Cortex of kidney (tissue), 1 donor: ENCODE results near the gene ODAM.
"Not testable (repeated sequence)": the region's sequence is repeated elsewhere in the genome, so short reads cannot be mapped to it uniquely, and the experiment has no call there.

Experiments used
- DNase-seq: peaks from one replicate; lab custom pipeline; 2025; lab: John Stamatoyannopoulos, UW

The ODAM gene

DNA sequence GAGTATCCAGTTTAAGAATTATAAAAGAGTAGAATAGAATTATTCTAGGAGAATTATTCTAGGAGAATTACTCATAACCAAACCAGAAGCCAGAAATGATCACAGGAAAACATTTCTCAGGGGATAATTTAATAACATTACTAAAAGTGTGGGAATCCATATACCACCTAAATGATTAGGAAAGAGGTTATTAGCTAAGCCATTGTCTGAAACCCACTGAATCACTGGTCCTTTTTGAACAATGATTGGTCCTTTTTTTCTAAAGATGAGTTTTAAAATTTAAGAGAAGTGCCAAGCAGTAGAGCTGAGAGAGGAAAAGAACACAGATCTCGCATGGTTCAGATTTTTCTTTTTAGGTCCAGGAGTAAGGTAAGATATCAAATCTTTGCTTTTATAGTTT lies at the start of gene ODAM:
TSS of gene ODAM (plus strand) at position 301 of the 400 bp plus-strand sequence. CDS start 819 bp downstream, outside the sequence.
- no peak for DNase-seq

- no peak for DNase-seq
Measured at GRCh38 chr4:70151271-70151670, 44.3 kb upstream of the ODAM start.

DNA sequence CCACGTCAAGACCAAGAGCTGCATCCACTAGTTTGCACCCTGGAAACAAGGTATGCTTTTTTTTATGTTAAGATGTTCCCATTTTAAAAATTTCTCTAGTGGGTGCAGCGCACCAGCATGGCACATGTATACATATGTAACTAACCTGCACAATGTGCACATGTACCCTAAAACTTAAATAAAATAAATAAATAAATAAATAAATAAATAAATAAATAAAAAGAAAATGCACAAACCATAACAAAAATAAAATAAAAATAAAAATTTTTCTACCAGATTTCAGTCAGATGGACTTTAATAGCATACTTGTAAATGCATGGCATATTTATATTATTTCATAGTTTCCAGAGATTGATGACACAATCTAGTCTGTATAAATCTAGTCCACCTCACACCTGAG lies 43.4 kb upstream of the ODAM start:
- DNase-seq, result no peak

DNA sequence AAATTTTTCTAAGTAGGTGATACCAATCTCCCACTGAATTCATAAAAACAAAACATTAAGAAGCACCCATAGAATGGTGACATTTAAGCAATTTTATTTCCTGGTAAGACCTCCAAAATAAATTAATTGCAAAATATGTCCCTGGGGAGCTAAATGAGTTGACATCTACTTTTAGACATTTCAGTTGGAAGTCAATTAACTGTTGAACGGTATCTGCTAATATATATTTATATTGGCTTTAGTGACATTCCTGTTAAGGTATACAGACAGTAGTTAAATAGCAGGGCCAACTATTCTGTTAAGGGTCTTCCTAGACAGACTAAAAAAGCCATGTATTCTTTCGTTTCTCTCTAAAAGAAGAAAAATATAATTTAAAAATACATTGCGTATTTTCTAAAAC lies 41.6 kb upstream of the ODAM start, which contains the start of gene PRR27:
TSS of gene PRR27 (plus strand) at position 301 of the 400 bp plus-strand sequence. CDS start 139 bp downstream, outside the sequence.
- no peak for DNase-seq

DNA sequence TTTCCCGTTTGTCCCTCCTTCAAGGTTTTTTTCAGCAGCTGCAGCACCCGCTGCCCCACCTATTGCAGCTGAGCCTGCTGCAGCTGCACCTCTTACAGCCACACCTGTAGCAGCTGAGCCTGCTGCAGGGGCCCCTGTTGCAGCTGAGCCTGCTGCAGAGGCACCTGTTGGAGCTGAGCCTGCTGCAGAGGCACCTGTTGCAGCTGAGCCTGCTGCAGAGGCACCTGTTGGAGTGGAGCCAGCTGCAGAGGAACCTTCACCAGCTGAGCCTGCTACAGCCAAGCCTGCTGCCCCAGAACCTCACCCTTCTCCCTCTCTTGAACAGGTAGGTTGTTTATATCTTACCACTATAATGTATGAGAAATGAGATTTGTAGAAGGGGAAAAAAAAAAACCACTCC lies 36.9 kb upstream of the ODAM start:
- DNase-seq, result no peak

- DNase-seq, result no peak
Measured at GRCh38 chr4:70177090-70177489, 18.4 kb upstream of the ODAM start.

DNA sequence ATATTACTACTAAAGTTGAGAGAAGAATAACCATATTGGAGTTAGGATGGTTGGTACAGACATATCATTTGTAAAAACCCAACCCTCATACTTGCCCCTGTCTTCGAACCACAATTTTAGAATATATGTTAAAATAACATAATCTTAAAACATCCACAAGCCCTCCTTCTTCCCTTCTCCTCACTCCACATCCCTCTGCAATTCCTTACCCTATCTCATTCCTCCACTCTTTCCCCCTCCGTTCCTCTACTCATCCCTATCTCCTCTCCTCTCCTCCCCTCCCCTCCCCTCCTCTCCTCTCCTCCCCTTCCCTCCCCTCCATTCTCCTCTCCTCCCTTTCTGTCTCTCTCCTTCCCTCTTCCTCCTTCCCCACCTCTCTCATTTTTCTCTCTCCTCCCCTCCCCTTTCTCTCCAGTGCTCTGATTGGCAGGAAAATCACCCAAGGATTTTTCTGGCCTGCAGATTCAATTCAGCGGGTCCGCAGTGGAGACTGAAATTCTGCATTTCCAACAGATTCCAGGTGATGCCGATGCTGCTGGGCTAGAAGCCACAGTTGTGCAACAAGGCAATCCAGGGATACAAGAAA lies 17.4 kb upstream of the ODAM start:
- no peak for DNase-seq

GRCh38 chr4:70179811-70180210 lies 15.7 kb upstream of the ODAM start:
- DNase-seq, result no peak

- no peak for DNase-seq
Measured at GRCh38 chr4:70181864-70182263, 13.7 kb upstream of the ODAM start.

DNA sequence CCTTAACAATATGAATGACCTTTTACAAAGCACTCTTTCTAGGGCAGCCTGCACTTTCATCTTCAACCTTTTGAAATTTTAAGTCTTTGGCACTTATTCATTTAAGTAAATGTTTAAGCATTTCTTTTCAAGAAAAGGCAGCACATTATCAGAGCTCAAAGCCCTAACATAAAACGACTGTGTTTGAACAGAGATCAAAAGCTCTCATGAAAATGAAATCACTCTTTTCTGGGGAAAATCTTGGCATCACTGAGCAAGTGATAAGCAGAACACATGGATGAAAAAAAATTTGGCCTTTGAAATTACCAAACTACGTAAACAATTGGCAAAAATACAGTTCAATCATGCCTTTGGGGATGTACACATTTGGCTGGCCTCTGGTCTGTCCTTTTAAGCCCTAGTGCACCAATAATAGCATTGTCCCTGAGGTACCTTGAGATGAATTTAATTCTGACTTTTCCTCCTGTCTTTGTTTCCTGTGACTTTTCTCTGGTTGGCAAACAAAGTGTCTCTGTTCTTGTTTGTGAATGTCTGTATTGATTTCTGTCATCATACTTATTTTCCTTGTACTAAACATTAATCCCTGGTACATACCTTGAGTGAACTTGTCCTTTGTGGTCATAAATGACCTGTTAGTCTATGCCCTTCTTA lies 12.9 kb upstream of the ODAM start:
- no peak for DNase-seq

GRCh38 chr4:70183168-70183939 lies 12.2 kb upstream of the ODAM start:
- no peak for DNase-seq

GRCh38 chr4:70183940-70184246 lies 11.6 kb upstream of the ODAM start:
- DNase-seq, result no peak

- no peak for DNase-seq
Measured at GRCh38 chr4:70187216-70187615, 8.3 kb upstream of the ODAM start.

DNA sequence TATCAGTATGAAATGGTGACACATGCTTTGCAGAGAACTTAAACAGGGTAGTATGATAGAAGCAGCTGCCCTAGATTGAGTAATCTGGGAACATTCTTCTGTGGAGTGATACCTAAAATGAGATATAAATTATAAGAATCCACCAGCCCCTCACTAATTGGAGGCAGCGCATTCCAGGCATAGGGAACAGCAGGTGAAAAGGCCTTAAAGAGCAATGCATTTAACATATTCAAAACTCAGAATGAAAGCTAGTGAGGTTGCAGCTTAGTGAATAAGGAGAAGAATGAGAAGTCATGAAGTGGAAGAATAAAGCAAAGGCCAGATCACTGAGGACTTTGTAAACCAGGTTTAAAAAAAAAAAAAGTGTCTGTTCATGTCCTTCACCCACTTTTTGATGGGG lies 4.9 kb upstream of the ODAM start:
- DNase-seq, result no peak

DNA sequence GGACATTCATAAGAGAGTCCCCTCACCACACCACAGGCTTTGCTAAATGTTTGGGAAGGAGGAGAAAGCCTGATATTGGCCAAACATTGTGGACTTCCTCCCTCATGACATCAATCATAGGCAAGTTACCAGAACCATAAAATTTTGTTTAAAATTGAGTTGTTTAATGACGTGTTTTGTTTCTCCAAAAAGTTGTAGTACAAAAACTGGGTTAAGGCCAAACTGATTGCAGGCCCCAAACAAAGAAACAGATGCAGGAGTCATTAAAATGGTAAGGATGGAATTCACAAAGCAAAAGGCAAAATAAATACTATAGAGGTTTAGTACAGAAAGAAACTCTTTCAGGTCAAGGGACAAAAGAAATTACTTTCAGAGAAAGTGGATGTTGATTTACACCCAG lies 3.9 kb upstream of the ODAM start:
- no peak for DNase-seq

DNA sequence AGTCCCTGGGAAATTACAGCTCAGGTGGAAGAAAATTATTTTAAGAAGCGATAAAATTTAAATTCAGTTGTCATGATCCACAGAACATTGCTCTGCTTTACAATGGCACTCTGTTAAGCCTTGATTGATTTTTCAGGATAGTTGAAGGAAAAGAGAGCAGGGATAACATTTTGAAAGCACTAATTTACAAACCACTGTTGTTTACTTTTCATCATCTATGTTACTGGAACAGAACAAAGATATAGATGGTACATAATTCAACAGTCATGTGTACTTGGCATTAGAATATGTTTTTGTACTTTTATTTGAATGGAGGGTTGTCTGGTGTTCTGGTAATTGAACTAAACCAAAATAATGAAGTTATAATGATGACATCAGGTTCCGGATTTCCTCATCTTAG lies 2.6 kb upstream of the ODAM start:
- DNase-seq, result no peak

DNA sequence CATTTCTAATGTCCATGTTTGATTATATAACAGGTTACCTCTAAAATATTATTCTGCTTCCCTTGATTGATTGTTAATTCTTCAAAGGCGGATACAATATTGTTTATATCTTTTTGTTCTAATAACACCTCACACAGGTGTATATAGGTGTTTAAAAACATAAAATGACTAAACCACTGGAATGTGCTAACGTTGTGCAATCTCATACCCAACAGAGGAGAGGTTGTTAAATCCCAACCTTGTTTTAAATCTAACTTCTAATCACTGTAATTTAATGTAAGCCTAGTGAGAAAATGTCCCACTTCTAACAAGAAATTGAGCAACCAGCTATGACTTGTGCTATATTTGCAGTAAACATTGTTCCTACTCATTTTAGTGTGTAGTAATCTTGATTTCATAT lies 1.3 kb downstream of the ODAM start:
- no peak for DNase-seq

- DNase-seq, result no peak
Measured at GRCh38 chr4:70197842-70198241, 2.3 kb downstream of the ODAM start.

DNA sequence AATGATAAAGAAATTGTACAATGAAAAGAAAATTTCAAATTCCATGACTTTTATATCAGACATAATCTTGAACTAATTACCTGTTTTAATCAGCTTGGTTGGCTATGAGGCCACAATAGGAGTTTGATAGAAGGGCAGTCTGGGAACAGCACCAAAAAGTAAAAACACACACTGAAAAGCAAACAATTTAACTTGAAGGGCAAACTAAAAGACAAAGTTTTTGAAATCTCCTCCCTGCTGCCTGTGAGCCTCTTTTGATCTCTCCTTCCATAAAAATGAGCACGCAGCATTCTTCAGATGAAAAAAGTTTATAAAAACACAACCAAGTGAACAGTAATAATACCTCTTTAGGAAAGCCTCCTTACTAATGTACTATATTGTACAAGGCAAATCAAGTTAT lies 8.1 kb downstream of the ODAM start:
- no peak for DNase-seq

GRCh38 chr4:70212752-70213151 lies 17.2 kb downstream of the ODAM start:
- DNase-seq, result not testable (repeated sequence)

- not testable (repeated sequence) for DNase-seq
Measured at GRCh38 chr4:70216109-70216508, 20.6 kb downstream of the ODAM start.

DNA sequence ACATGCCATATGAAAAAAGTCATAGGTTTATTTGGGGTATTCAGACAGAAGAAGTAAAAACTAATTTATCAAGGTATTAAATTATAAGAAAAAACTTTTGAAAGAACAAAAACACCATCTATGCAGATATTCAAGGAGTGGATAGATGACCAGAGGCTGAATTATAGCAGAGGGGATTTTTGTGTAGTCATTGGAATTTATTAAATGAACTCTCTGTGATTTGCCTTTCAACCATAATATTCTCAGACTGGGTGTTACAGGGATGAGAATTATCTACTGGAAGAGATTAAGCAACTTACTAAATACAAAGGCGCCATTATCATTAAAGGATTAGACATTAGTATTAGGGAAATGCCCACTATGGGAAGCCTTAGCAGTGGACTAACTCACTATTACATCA lies 21.0 kb downstream of the ODAM start:
- DNase-seq, result not testable (repeated sequence)

DNA sequence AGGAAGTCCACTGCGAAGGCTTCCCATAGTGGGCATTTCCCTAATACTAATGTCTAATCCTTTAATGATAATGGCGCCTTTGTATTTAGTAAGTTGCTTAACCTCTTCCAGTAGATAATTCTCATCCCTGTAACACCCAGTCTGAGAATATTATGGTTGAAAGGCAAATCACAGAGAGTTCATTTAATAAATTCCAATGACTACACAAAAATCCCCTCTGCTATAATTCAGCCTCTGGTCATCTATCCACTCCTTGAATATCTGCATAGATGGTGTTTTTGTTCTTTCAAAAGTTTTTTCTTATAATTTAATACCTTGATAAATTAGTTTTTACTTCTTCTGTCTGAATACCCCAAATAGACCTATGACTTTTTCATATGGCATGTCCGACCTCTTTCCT lies 25.9 kb downstream of the ODAM start:
- not testable (repeated sequence) for DNase-seq
